Neuronal stem cell (in vitro differentiated cells): ENCODE measurements around the gene OCIAD2.

Experiments
- DNase-seq: peaks from one replicate; pipeline ENCODE4 v3.0.0-alpha.2; 2013; ENCODE audit warnings: low spot score
- H2AFZ ChIP-seq: one replicate; pipeline ENCODE4 v1.6.1; 2013; ENCODE audit warnings: mild to moderate bottlenecking, low read length, inconsistent platforms
- H2AK5ac ChIP-seq: 2 replicates; pipeline ENCODE4 v1.6.1; 2013; ENCODE audit warnings: low read depth, mild to moderate bottlenecking, inconsistent platforms, low read length, moderate library complexity, mixed read lengths
- H2BK120ac ChIP-seq: 2 replicates; pipeline ENCODE4 v1.6.1; 2013; ENCODE audit warnings: low read depth, mild to moderate bottlenecking, inconsistent platforms, low read length, moderate library complexity, mixed read lengths
- H2BK12ac ChIP-seq: one replicate; pipeline ENCODE4 v1.6.1; 2013; ENCODE audit warnings: low read length, inconsistent platforms
- H2BK15ac ChIP-seq: 2 replicates; pipeline ENCODE4 v1.6.1; 2013; ENCODE audit warnings: mild to moderate bottlenecking, low read length, inconsistent platforms, mixed read lengths
- H2BK5ac ChIP-seq: one replicate; pipeline ENCODE4 v1.6.1; 2013; ENCODE audit warnings: inconsistent platforms, mild to moderate bottlenecking, low read length, moderate library complexity
- H3K14ac ChIP-seq: one replicate; pipeline ENCODE4 v1.6.1; 2013; ENCODE audit warnings: low read length, inconsistent platforms
- H3K18ac ChIP-seq: 2 replicates; pipeline ENCODE4 v1.6.1; 2013; ENCODE audit warnings: low read length, inconsistent platforms
- H3K23ac ChIP-seq: 2 replicates; pipeline ENCODE4 v1.6.1; 2013; ENCODE audit warnings: low read depth, mild to moderate bottlenecking, mixed read lengths, low read length, inconsistent platforms; ENCODE audit not compliant: poor library complexity
- H3K27ac ChIP-seq: replicated peaks from 3 replicates; pipeline ENCODE4 v1.5.1; 2013; ENCODE audit warnings: low read length, inconsistent platforms
- H3K27me3 ChIP-seq, 3 experiments: 2 replicates each; pipeline ENCODE4 v1.6.1; 2013; ENCODE audit warnings: low read length in 3 of 3, mild to moderate bottlenecking in 2 of 3, inconsistent platforms in 1 of 3, low read depth in 1 of 3, mixed read lengths in 1 of 3, moderate library complexity in 1 of 3; ENCODE audit not compliant: control insufficient read depth in 3 of 3, insufficient read depth in 3 of 3
- H3K36me3 ChIP-seq, 2 donors: replicated peaks in 1 of 2; 2 replicates each; pipeline ENCODE4 v1.6.1; 2013; ENCODE audit warnings: low read length in 2 of 2; ENCODE audit not compliant: control insufficient read depth in 2 of 2, insufficient read depth in 2 of 2
- H3K4ac ChIP-seq: 2 replicates; pipeline ENCODE4 v1.6.1; 2013; ENCODE audit warnings: inconsistent platforms, mild to moderate bottlenecking, low read length, moderate library complexity
- H3K4me1 ChIP-seq, 2 donors: 1 replicate in 1 of 2; 2 replicates in 1 of 2; pipeline ENCODE4 v1.6.1; 2013; ENCODE audit warnings: low read length in 2 of 2, low read depth in 1 of 2; ENCODE audit not compliant: control insufficient read depth in 2 of 2, insufficient read depth in 1 of 2
- H3K4me2 ChIP-seq: one replicate; pipeline ENCODE4 v1.6.1; 2013; ENCODE audit warnings: mild to moderate bottlenecking, low read length, inconsistent platforms; ENCODE audit not compliant: insufficient read depth, poor library complexity, severe bottlenecking
- H3K4me3 ChIP-seq, 2 donors: 2 replicates each; pipeline ENCODE4 v1.5.1; 2013; ENCODE audit warnings: low read length in 2 of 2, mild to moderate bottlenecking in 2 of 2, inconsistent platforms in 1 of 2, moderate library complexity in 1 of 2
- H3K79me1 ChIP-seq: one replicate; pipeline ENCODE4 v1.6.1; 2013; ENCODE audit warnings: low read depth, mild to moderate bottlenecking, inconsistent platforms, low read length, moderate library complexity
- H3K9ac ChIP-seq: one replicate; pipeline ENCODE4 v1.6.1; 2013; ENCODE audit warnings: mild to moderate bottlenecking, low read depth, low read length, inconsistent platforms; ENCODE audit not compliant: poor library complexity
- H3K9me3 ChIP-seq, 2 donors: replicated peaks in 1 of 2; 2 replicates each; pipeline versions ENCODE3 to v1.6.1; 2013; ENCODE audit warnings: low read length in 2 of 2, mild to moderate bottlenecking in 2 of 2, inconsistent platforms in 1 of 2, low read depth in 1 of 2, mixed read lengths in 1 of 2, moderate library complexity in 1 of 2; ENCODE audit not compliant: control insufficient read depth in 2 of 2, insufficient read depth in 1 of 2
- H4K8ac ChIP-seq: one replicate; pipeline ENCODE4 v1.6.1; 2013; ENCODE audit warnings: low read depth, mild to moderate bottlenecking, inconsistent platforms, low read length, moderate library complexity
- H4K91ac ChIP-seq: one replicate; pipeline ENCODE4 v1.6.1; 2013; ENCODE audit warnings: low read length, low read depth, mild to moderate bottlenecking, inconsistent platforms; ENCODE audit not compliant: poor library complexity
- WGBS, 2 donors: extraction: QIAGEN DNeasy Blood & Tissue Kit; methylation state at CpG; one replicate each; pipeline ENCODE4 v1.1.7; 2013; ENCODE audit warnings: missing lambda C conversion rate in 2 of 2, mixed read lengths in 1 of 2; ENCODE audit not compliant: insufficient read length in 2 of 2, insufficient replicate concordance in 1 of 2; ENCODE audit errors: extremely low coverage in 2 of 2; 5-methylcytosine and 5-hydroxymethylcytosine counted together

The OCIAD2 gene

DNA sequence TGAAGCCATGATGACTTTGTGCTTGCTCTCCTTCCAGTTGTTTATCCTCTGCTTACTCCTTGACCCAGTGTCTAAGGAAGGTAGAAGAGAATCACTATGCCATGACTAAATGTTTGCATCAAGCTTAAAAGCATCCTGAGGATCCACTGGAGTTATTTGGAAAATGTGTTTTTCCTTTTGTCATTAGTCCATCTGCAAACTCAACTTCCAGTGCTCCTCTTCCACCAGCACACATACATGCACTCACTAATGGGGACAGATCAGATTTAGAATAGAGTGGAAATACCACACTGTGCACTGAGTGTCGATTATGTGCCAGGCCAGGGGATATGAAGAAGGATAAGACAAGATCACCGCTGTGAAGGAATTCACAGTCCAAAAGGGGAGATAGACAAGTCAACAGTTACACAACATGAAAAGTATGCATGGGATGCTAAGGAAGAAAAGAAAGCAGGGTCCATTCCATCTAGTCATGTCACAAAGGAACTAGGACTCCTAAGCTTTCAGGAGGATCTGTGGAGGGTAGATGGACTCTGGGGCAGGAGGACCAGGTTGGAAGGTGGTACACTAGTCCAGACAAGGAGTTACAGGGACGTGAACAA lies 1.9 kb downstream of the OCIAD2 start:
- no peak overlapping the region for H2AFZ ChIP-seq
- no peak overlapping the region for H3K14ac ChIP-seq
- peaks cover 4 to 12% of the 10 kb centered on the region in 2 donors for H3K4me1 ChIP-seq
- no peak overlapping the region for H3K4me3 ChIP-seq
- no peak overlapping the region for H3K27ac ChIP-seq
- H2BK120ac ChIP-seq: no peak overlapping the region
- WGBS, 2 donors: no CpG with 5 or more reads among the region's 3 CpGs
- DNase-seq: no peak
- peaks cover 10% of the 10 kb centered on the region for H3K79me1 ChIP-seq
- no peak overlapping the region for H2BK12ac ChIP-seq
- no peak overlapping the region for H3K4me2 ChIP-seq
- H3K9ac ChIP-seq: no peak overlapping the region
- no peak overlapping the region for H4K91ac ChIP-seq
- H4K8ac ChIP-seq: no peak overlapping the region
- no peak overlapping the region for H3K23ac ChIP-seq
- no peak overlapping the region for H2BK5ac ChIP-seq
- H3K4ac ChIP-seq: no peak overlapping the region
- no peak overlapping the region for H2AK5ac ChIP-seq
- H3K36me3 ChIP-seq: peaks cover 0 to 12% of the 10 kb centered on the region in 2 donors
- H3K9me3 ChIP-seq: peaks cover 0 to 2% of the 10 kb centered on the region in 2 donors
- H3K27me3 ChIP-seq: no peaks in the 10 kb centered on the region
- no peak overlapping the region for H2BK15ac ChIP-seq
- no peak overlapping the region for H3K18ac ChIP-seq

DNA sequence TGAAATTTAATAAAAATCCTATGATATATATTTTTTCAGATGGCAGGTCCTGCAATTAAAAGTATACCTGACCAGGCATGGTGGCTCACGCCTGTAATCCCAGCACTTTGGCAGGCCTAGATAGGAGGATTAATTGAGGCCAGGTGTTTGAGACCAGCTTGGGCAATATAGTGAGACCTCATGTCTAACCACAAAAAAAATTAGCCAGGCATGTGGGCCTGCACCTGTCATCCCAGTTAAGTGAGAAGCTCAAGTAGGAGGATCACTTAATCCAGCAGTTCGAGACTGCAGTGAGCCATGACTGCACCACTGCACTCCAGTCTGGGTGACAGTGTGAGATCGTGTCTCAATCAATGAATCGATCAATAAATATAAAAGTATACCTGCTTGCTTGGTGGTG lies 2.5 kb downstream of the OCIAD2 start:
- no peak overlapping the region for H3K23ac ChIP-seq
- no peak for DNase-seq
- WGBS, 2 donors: no CpG with 5 or more reads among the region's 4 CpGs
- H2AK5ac ChIP-seq: no peak overlapping the region
- H3K9ac ChIP-seq: no peak overlapping the region
- no peak overlapping the region for H3K14ac ChIP-seq
- no peak overlapping the region for H3K4me2 ChIP-seq
- H3K18ac ChIP-seq: no peak overlapping the region
- H4K8ac ChIP-seq: no peak overlapping the region
- no peak overlapping the region for H4K91ac ChIP-seq
- H2BK12ac ChIP-seq: no peak overlapping the region
- H2BK5ac ChIP-seq: no peak overlapping the region
- H3K4ac ChIP-seq: no peak overlapping the region
- peaks cover 10% of the 10 kb centered on the region for H3K79me1 ChIP-seq
- no peaks in the 10 kb centered on the region for H3K27me3 ChIP-seq
- no peak overlapping the region for H2AFZ ChIP-seq
- peaks cover 0 to 2% of the 10 kb centered on the region in 2 donors for H3K9me3 ChIP-seq
- H3K27ac ChIP-seq: no peak overlapping the region
- H2BK120ac ChIP-seq: no peak overlapping the region
- peaks cover 4 to 10% of the 10 kb centered on the region in 2 donors for H3K4me1 ChIP-seq
- H2BK15ac ChIP-seq: no peak overlapping the region
- H3K36me3 ChIP-seq: peaks cover 0 to 13% of the 10 kb centered on the region in 2 donors
- no peak overlapping the region for H3K4me3 ChIP-seq

DNA sequence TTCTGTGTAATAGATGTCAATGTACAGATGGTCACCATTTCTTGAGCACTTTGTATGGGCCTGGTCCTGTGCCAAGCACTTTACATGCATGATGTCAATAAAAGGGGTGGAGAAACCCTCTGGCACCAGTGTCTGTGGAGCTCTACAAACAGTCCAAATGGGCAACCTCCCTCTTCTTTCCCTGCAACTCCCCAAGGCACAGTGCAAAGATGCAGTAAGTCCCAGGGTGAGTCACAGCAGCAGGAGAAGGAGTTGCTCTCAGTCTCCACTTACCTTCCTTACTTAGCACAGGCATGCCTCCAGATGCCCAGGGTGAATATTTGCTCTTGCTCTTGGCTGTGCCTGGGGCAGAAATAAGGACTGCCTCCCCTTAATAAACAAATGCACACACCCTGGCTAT lies 4.3 kb downstream of the OCIAD2 start:
- H3K4me2 ChIP-seq: no peak overlapping the region
- H4K8ac ChIP-seq: no peak overlapping the region
- peaks cover 4 to 10% of the 10 kb centered on the region in 2 donors for H3K4me1 ChIP-seq
- no peak overlapping the region for H2BK15ac ChIP-seq
- H3K36me3 ChIP-seq: peaks cover 0 to 13% of the 10 kb centered on the region in 2 donors
- no peak overlapping the region for H2BK5ac ChIP-seq
- no peak overlapping the region for H3K14ac ChIP-seq
- H3K9me3 ChIP-seq: peaks cover 0 to 2% of the 10 kb centered on the region in 2 donors
- H2BK12ac ChIP-seq: no peak overlapping the region
- H3K18ac ChIP-seq: no peak overlapping the region
- H3K27ac ChIP-seq: no peak overlapping the region
- no peak overlapping the region for H3K23ac ChIP-seq
- DNase-seq: no peak
- no peak overlapping the region for H3K9ac ChIP-seq
- H3K4me3 ChIP-seq: no peak overlapping the region
- H2BK120ac ChIP-seq: no peak overlapping the region
- no peak overlapping the region for H4K91ac ChIP-seq
- H3K27me3 ChIP-seq: no peaks in the 10 kb centered on the region
- H3K79me1 ChIP-seq: peaks cover 10% of the 10 kb centered on the region
- H2AK5ac ChIP-seq: no peak overlapping the region
- H2AFZ ChIP-seq: no peak overlapping the region
- H3K4ac ChIP-seq: no peak overlapping the region

DNA sequence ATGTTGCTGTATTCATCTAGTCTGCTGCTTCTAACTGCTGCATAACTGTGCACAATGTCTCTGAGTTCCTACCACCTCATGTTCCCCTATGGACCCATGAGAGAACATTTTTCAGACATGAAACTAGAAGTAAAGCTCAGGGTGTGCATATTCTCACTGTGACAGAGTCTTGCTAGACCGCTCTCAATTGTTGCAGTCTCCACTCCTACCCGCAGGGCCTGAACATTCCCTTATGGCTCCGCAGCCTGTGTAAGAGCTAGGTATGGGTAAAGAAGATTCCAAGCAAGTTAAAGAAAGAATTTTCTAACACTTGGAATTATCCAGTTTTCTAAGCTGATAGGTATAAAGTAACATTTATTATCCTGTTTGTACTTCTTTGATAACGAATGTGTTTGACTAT lies 5.4 kb downstream of the OCIAD2 start:
- H3K4ac ChIP-seq: no peak overlapping the region
- H3K4me3 ChIP-seq: no peak overlapping the region
- no peak overlapping the region for H3K9ac ChIP-seq
- H3K27me3 ChIP-seq: no peaks in the 10 kb centered on the region
- H2AK5ac ChIP-seq: no peak overlapping the region
- H4K91ac ChIP-seq: no peak overlapping the region
- no peak overlapping the region for H3K4me2 ChIP-seq
- H3K18ac ChIP-seq: no peak overlapping the region
- H4K8ac ChIP-seq: no peak overlapping the region
- peaks cover 0 to 16% of the 10 kb centered on the region in 2 donors for H3K36me3 ChIP-seq
- no peak overlapping the region for H2BK5ac ChIP-seq
- no peak overlapping the region for H3K23ac ChIP-seq
- no peak overlapping the region for H2BK15ac ChIP-seq
- no peak for DNase-seq
- peaks cover 4 to 7% of the 10 kb centered on the region in 2 donors for H3K4me1 ChIP-seq
- no peak overlapping the region for H2BK12ac ChIP-seq
- peaks cover 0 to 2% of the 10 kb centered on the region in 2 donors for H3K9me3 ChIP-seq
- H3K79me1 ChIP-seq: peaks cover 7% of the 10 kb centered on the region
- H3K14ac ChIP-seq: no peak overlapping the region
- no peak overlapping the region for H2AFZ ChIP-seq
- WGBS, 2 donors: no CpG with 5 or more reads among the region's 4 CpGs
- H2BK120ac ChIP-seq: no peak overlapping the region
- H3K27ac ChIP-seq: no peak overlapping the region
